Activated T-cell treated with anti-CD3 and anti-CD28 coated beads, Interleukin-2, amount 50 U/mL, for 48 hours (primary cell): ENCODE results near the gene WDR76.
"Not testable (repeated sequence)": the region's sequence is repeated elsewhere in the genome, so short reads cannot be mapped to it uniquely, and the experiment has no call there.

Experiments used
- DNase-seq, 2 experiments: peaks; one replicate each; pipeline ENCODE4 v3.0.0-alpha.2; 2020

WDR76 gene

GRCh38 chr15:43824302-43825246 lies 2.2 kb upstream of the WDR76 start, which contains the start of gene MFAP1:
Gene MFAP1 (minus strand): TSS chr15:43824690. CDS start chr15:43824569, 121 bp downstream.
- peak; percentile 89 to 91 for DNase-seq

- not testable (repeated sequence) for DNase-seq
These were observed 1.5 kb upstream of the WDR76 start for GRCh38 chr15:43825305-43825704.

DNA sequence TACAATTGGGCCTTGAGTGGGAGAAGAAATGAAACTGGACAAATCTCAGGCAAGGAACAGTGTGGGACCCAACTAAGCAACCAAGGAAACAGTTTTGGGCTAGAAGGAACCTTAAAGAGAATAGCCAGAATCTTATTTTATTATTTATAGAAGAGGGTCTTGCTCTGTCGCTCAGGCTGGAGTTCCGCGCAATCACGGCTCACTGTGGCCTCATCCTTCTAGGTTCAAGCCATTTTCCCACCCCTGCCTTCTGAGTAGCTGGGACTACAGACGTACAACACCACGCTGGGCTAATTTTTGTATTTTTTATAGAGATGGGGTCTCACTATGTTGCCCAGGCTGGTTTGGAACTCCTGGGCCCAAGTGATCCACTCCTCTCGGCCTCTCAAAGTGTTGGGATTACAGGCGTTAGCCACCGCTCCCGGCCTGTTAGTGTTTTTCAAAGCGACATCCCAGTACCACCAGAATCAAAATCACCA lies 734 bp upstream of the WDR76 start:
- no peak for DNase-seq

- no peak for DNase-seq
These were observed 1.4 kb downstream of the WDR76 start for GRCh38 chr15:43828061-43828657.

GRCh38 chr15:43829951-43830540 lies 3.2 kb downstream of the WDR76 start:
- not testable (repeated sequence) for DNase-seq

DNA sequence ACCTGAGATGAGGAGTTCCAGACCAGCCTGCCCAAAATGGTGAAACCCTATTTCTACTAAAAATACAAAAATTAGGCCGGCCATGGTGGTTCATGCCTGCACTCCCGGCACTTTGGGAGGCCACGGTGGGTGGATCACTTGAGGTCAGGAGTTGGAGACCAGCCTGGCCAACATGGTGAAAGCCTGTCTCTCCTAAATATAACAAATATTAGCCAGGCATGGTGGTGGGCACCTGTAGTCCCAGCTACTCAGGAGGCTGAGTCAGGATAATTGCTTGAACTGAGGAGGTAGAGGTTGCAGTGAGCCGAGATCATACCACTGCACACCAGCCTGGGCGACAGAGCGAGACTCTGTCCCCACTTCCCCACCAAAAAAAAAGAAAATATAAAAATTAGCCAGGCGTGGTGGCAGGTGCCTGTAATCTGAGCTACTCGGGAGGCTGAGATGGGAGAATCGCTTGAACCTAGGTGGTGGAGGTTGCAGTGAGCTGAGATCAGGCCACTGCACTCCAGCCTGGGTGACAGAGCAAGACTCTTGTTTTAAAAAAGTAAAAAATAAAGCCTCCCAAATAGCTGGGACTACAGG lies 4.0 kb downstream of the WDR76 start:
- not testable (repeated sequence) for DNase-seq

DNA sequence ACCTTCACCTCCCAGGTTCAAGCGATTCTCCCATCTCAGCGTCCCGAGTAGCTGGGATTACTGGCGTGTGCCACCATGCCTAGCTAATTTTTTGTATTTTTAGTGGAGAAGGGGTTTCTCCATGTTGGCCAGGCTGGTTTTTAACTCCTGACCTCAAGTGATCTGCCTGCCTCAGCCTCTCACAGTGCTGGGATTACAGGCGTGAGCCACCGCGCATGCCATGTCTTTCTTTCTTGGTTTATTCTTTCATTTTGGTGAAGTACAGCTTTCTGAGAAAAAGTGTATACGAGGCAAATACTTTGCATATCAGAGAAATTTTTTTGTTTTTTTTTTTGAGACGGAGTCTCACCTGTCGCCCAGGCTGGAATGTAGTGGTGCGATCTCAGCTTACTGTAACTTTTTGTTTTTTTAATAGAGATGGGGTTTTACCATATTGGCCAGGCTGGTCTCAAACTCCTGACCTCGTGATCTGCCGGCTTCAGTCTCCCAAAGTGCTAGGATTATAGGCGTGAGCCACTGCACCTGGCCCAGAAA lies 4.8 kb downstream of the WDR76 start:
- not testable (repeated sequence) for DNase-seq

- not testable (repeated sequence) for DNase-seq
These were observed 5.7 kb downstream of the WDR76 start for GRCh38 chr15:43832485-43832884.

DNA sequence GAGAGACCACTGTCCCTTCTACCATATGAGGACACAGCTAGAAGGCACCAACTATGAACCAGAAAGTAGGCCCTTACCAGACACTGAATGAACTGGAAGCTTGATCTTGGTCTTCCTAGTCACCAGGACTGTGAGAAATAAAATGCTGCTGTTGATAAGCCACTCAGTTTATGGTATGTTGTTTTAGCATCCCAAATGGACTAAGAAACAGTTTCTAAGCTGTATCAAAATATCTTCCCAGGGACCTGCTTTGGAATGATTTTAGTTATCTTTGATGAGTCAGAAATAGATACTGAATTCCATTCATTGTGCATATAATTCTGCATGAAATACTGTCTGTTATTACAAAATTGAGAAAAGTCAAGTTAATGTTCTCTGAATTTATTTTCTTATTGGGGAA lies 18.6 kb downstream of the WDR76 start:
- DNase-seq: no peak

DNA sequence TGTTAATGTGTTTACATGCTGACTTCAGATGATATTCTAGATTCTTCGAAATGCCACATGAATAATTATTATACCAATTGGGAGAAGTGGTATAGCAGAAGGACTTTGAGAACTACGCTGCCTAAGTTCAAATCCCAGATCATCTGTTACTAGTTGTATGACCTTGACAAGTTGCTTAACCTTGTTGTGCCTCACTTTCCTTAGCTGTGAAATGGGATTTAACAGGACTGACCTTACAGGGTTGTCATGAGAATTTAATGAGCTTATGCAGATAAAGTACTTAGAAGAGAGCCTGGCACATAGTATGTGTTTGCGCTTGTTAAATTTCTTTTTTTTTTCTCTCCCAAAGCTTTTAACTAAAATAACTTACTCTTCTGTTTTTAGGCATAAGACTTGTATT lies 24.4 kb downstream of the WDR76 start:
- no peak for DNase-seq

GRCh38 chr15:43852607-43853006 lies 25.8 kb downstream of the WDR76 start:
- DNase-seq: no peak

- DNase-seq: no peak
These were observed 28.0 kb downstream of the WDR76 start for GRCh38 chr15:43854801-43855200.

GRCh38 chr15:43859546-43859945 lies 32.7 kb downstream of the WDR76 start:
- DNase-seq: no peak

- not testable (repeated sequence) for DNase-seq
These were observed 39.8 kb downstream of the WDR76 start for GRCh38 chr15:43866636-43867035.

- no peak for DNase-seq
These were observed 40.3 kb downstream of the WDR76 start for GRCh38 chr15:43867096-43867495.

DNA sequence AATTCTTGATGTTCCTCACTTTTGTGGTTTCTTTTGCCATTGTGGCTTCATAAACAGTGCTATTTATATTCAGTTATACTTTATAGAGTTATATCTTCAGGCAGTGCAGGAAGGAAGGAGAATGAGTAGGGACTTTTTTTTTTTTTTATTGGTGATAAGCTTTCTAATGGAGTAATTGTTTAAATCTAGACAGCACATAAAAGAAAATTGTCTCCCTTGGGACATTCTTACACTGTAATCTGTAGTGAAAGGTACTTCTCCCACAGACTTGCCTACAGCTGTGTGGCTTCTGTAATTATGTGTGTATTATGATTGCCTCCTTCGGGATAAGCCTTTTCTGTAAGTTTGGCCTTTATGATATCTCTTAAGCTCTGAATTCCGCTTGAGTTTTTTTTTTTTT lies 41.6 kb downstream of the WDR76 start:
- DNase-seq: no peak

GRCh38 chr15:43871835-43872234 lies 45.0 kb downstream of the WDR76 start:
- DNase-seq: no peak

- DNase-seq: no peak
These were observed 45.7 kb downstream of the WDR76 start for GRCh38 chr15:43872416-43873020.

DNA sequence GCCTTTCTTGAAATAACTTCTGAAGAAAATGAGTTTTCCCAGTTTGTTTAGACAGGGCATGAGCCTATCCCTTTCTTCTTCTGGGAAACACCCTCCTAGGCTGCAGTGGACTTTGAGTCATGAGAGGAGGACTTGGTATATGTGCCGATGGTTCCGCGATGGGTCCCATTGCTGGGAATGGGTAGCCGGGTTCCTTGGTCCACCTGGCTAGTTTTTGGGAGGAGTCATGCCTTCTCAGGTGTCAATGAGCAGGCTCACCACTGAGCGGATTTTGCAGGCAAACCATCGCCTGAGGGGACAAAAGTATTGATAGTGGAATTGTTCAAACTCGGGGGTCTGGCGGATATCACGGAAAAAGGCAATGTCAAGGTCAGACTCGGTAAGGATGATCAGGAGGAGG lies 46.8 kb downstream of the WDR76 start:
- no peak for DNase-seq

- peak in 1 of 2 experiments; percentile 12 for DNase-seq
These were observed 50.1 kb downstream of the WDR76 start for GRCh38 chr15:43876872-43877271.

- peak in 1 of 2 experiments; percentile 3 for DNase-seq
These were observed 50.6 kb downstream of the WDR76 start for GRCh38 chr15:43877371-43877770.

GRCh38 chr15:43878446-43878845 lies 51.6 kb downstream of the WDR76 start:
- peak; percentile 11 to 14 for DNase-seq
